ENCODE data around the gene GLI3.
A peak's percentile ranks its signal among the peaks of the same experiment; 100 is the strongest.

Gene GLI3

DNA sequence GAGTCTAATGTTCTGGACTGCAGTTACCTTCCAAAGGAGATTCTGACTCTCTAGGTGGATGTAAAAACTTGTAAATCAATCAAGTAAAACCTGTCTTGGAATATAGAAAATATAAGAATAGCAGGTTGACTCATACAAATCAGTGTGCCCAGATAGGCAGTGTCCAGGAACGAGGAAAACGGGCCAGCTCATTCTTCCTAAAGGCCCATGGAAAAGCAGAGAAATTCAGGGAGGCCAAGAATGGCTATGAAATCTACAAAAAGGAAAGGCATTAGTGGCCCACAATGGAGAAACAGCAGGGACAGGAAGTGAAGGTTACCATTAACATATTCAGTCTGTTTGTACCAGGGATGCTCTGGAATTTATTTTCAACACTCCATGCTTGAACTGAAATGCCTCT is 14.9 kb downstream of the GLI3 start:
- ChIA-PET POLR2A (no interaction called here), CTCF (interaction anchor here (0.7 kb wide), 2 partner anchors 10 to 783 kb away, joined by 3 to 4 read pairs; no protein-coding TSS in a partner anchor)
- H3K27ac ChIP-seq (ENCODE audit: extremely low read depth, low read depth, low read length) = no peak overlapping the region
- H3K4me3 ChIP-seq (ENCODE audit: low read depth, low read length) = no peak overlapping the region
- no peaks in the 10 kb centered on the region for H3K9me3 ChIP-seq (ENCODE audit: control insufficient read depth, insufficient read depth, low read depth, low read length)
- TF ChIP-seq TCF7L2 (IDR thresholded peaks at IDR 0.05; ENCODE audit: borderline replicate concordance, low read depth, low read length) (no peak), ZNF184 (tag by site-specific recombination; IDR thresholded peaks at IDR 0.05) (no peak), ZNF433 (tag by site-specific recombination; IDR thresholded peaks at IDR 0.05; ENCODE audit: low read depth) (no peak), ZSCAN30 (tag by site-specific recombination; IDR thresholded peaks at IDR 0.05) (no peak), ZNF658 (tag by site-specific recombination; IDR thresholded peaks at IDR 0.05) (no peak), HOXA7 (CRISPR knock-in tag; IDR thresholded peaks at IDR 0.05; ENCODE audit: borderline replicate concordance) (no peak), ZNF837 (tag by site-specific recombination; IDR thresholded peaks at IDR 0.05) (no peak), ZNF132 (tag by site-specific recombination; IDR thresholded peaks at IDR 0.05; ENCODE audit: borderline replicate concordance) (no peak), ZNF548 (tag by site-specific recombination; IDR thresholded peaks at IDR 0.05) (no peak), ZNF677 (tag by site-specific recombination; IDR thresholded peaks at IDR 0.05) (no peak), KLF8 (tag by site-specific recombination; IDR thresholded peaks at IDR 0.05) (no peak), ZFP37 (tag by site-specific recombination; IDR thresholded peaks at IDR 0.05) (no peak)
- H3K36me3 ChIP-seq (ENCODE audit: control insufficient read depth in 2 of 2, insufficient read depth in 1 of 2, low read length in 2 of 2) = peaks cover 6 to 20% of the 10 kb centered on the region in 2 experiments
- peaks cover 18% of the 10 kb centered on the region for H3K4me1 ChIP-seq (ENCODE audit: control insufficient read depth, insufficient read depth, low read length)

DNA sequence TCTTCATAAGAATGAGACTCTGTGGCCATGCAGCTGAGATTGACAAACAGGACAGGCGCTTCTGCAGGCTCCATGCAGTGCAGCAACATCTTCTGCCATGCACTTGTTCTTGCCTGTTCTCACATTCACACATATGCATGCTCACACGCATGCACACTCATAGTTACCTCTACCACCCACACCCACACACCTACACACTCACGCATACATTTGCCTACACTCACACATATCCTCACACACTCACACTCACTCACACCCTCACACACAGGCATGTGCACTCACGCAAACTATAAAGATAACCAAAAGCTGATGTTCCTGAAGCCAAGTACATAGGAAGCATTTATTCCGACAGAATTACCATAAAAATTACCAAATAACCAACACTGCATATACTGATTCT is 15.7 kb downstream of the GLI3 start:
- Histone ChIP-seq H3K4me3 (ENCODE audit: low read depth, low read length) (no peak overlapping the region), H3K9me3 (ENCODE audit: control insufficient read depth, insufficient read depth, low read depth, low read length) (no peaks in the 10 kb centered on the region), H3K4me1 (ENCODE audit: control insufficient read depth, insufficient read depth, low read length) (peaks cover 10% of the 10 kb centered on the region), H3K36me3 (ENCODE audit: control insufficient read depth in 2 of 2, insufficient read depth in 1 of 2, low read length in 2 of 2) (peaks cover 6 to 20% of the 10 kb centered on the region in 2 experiments), H3K27ac (ENCODE audit: extremely low read depth, low read depth, low read length) (no peak overlapping the region)
- POLR2A ChIA-PET = no interaction called here
- TF ChIP-seq GLIS2 (tag by site-specific recombination; IDR thresholded peaks at IDR 0.05) = no peak
- TF ChIP-seq ZFHX2 (tag by site-specific recombination; conservative IDR thresholded peaks at IDR 0.05) = peak; percentile 88
- TF ChIP-seq EGR2 (tag by site-specific recombination; IDR thresholded peaks at IDR 0.05; ENCODE audit: low read depth) = peak; percentile 84
- no peak for TF ChIP-seq SP3 (tag by site-specific recombination; IDR thresholded peaks at IDR 0.05)
- no peak for TF ChIP-seq FEZF1 (tag by site-specific recombination; IDR thresholded peaks at IDR 0.05)
- TF ChIP-seq ZNF121 (tag by site-specific recombination; IDR thresholded peaks at IDR 0.05) = no peak
- no peak for TF ChIP-seq ZNF548 (tag by site-specific recombination; IDR thresholded peaks at IDR 0.05)
- TF ChIP-seq, protein P1, sequence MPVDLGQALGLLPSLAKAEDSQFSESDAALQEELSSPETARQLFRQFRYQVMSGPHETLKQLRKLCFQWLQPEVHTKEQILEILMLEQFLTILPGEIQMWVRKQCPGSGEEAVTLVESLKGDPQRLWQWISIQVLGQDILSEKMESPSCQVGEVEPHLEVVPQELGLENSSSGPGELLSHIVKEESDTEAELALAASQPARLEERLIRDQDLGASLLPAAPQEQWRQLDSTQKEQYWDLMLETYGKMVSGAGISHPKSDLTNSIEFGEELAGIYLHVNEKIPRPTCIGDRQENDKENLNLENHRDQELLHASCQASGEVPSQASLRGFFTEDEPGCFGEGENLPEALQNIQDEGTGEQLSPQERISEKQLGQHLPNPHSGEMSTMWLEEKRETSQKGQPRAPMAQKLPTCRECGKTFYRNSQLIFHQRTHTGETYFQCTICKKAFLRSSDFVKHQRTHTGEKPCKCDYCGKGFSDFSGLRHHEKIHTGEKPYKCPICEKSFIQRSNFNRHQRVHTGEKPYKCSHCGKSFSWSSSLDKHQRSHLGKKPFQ (tag by site-specific recombination; IDR thresholded peaks at IDR 0.05) = peak; percentile 62; the same call in 1 of the 2 replicates
- no peak for TF ChIP-seq ZNF501 (tag by site-specific recombination; IDR thresholded peaks at IDR 0.05)
- CTCF ChIA-PET = interaction anchor here (0.7 kb wide), 1 partner anchor 784 kb away, joined by 4 read pairs; no protein-coding TSS in a partner anchor

DNA sequence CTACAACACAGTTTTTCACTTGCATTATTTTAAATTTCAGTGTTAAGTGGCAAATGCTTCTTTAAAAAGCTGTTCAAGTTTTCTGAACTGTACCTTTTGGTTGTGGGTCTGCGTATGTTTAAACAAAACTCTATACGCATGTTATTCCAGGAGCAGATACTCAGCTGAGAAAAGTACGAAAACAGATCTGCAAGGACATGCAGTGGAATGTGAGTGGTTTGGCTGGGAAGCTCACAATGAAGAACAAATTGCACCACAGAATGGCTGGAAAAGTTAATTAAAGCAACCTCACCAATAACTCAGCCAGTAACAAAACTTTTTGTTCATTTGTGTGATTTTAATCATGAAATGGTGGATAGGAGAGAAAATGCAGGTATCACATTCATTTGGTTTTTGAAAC is 17.6 kb downstream of the GLI3 start:
- Histone ChIP-seq H3K4me1 (ENCODE audit: control insufficient read depth, insufficient read depth, low read length) (0 out of 2 replicates have a peak, but pooled peaks cover 3% of the 10 kb centered on the region), H3K4me3 (ENCODE audit: low read depth, low read length) (no peak overlapping the region)
- POLR2A ChIA-PET = interaction anchor here (0.7 kb wide), 1 partner anchor 20 kb away, joined by 5 read pairs; no protein-coding TSS in a partner anchor
- TF ChIP-seq ZNF843 (tag by site-specific recombination; IDR thresholded peaks at IDR 0.05) = no peak
- TF ChIP-seq ZNF184 (tag by site-specific recombination; IDR thresholded peaks at IDR 0.05) = no peak
- no peak for TF ChIP-seq ZNF707 (tag by site-specific recombination; IDR thresholded peaks at IDR 0.05)
- TF ChIP-seq ZNF596 (tag by site-specific recombination; IDR thresholded peaks at IDR 0.05) = no peak
- no peak for TF ChIP-seq GLI4 (tag by site-specific recombination; IDR thresholded peaks at IDR 0.05)
- TF ChIP-seq ZNF830 (tag by site-specific recombination; IDR thresholded peaks at IDR 0.05; ENCODE audit: low read depth) = no peak
- no peak for TF ChIP-seq TCF7L2 (IDR thresholded peaks at IDR 0.05; ENCODE audit: borderline replicate concordance, low read depth, low read length)
- TF ChIP-seq ZNF248 (tag by site-specific recombination; IDR thresholded peaks at IDR 0.05) = no peak
- TF ChIP-seq ZNF549 (tag by site-specific recombination; IDR thresholded peaks at IDR 0.05) = no peak
- no peak for TF ChIP-seq OVOL3 (tag by site-specific recombination; IDR thresholded peaks at IDR 0.05)
- TF ChIP-seq, protein P2, sequence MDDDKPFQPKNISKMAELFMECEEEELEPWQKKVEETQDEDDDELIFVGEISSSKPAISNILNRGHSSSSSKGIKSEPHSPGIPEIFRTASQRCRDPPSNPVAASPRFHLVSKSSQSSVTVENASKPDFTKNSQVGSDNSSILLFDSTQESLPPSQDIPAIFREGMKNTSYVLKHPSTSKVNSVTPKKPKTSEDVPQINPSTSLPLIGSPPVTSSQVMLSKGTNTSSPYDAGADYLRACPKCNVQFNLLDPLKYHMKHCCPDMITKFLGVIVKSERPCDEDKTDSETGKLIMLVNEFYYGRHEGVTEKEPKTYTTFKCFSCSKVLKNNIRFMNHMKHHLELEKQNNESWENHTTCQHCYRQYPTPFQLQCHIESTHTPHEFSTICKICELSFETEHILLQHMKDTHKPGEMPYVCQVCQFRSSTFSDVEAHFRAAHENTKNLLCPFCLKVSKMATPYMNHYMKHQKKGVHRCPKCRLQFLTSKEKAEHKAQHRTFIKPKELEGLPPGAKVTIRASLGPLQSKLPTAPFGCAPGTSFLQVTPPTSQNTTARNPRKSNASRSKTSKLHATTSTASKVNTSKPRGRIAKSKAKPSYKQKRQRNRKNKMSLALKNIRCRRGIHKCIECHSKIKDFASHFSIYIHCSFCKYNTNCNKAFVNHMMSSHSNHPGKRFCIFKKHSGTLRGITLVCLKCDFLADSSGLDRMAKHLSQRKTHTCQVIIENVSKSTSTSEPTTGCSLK (tag by site-specific recombination; IDR thresholded peaks at IDR 0.05) = no peak

More for the DNA sequence above, 17.6 kb downstream of the GLI3 start:
- CTCF ChIA-PET = interaction anchor here (0.8 kb wide), 1 partner anchor 74 kb away, joined by 3 read pairs; no protein-coding TSS in a partner anchor
- Histone ChIP-seq H3K27ac (ENCODE audit: extremely low read depth, low read depth, low read length) (no peak overlapping the region), H3K9me3 (ENCODE audit: control insufficient read depth, insufficient read depth, low read depth, low read length) (no peaks in the 10 kb centered on the region), H3K36me3 (ENCODE audit: control insufficient read depth in 2 of 2, insufficient read depth in 1 of 2, low read length in 2 of 2) (peaks cover 6 to 24% of the 10 kb centered on the region in 2 experiments)
